K562 (cell line): ENCODE data around the gene CYP24A1.

ENCODE experiments used
- CBX3 ChIP-seq, 2 experiments: IDR thresholded peaks; 1 replicate in 1 of 2; 2 replicates in 1 of 2; pipeline ENCODE4 v1.6.1; 2012; ENCODE audit warnings: inconsistent platforms in 2 of 2, low read length in 2 of 2, borderline replicate concordance in 1 of 2, control low read depth in 1 of 2
- CBX5 ChIP-seq: IDR thresholded peaks from 2 replicates; pipeline ENCODE4 v1.6.1; 2014; ENCODE audit warnings: low read depth, borderline replicate concordance
- EP300 ChIP-seq: IDR thresholded peaks from 2 replicates; pipeline ENCODE4 v1.6.1; 2012; ENCODE audit warnings: low read length, improper control_type of control experiment
- FOXA1 ChIP-seq: fragments of 450-650 bp; IDR thresholded peaks from 2 replicates; pipeline ENCODE4 v1.6.1; 2016; ENCODE audit warnings: mild to moderate bottlenecking, borderline replicate concordance
- KAT2B ChIP-seq: IDR thresholded peaks from one replicate; pipeline ENCODE4 v1.6.1; 2012; ENCODE audit warnings: low read depth, mild to moderate bottlenecking, control low read depth, inconsistent platforms, low read length, moderate library complexity
- KAT8 ChIP-seq: fragments of 450-650 bp; IDR thresholded peaks from 2 replicates; pipeline ENCODE4 v1.6.1; 2016; ENCODE audit warnings: low read depth, mild to moderate bottlenecking
- MTA2 ChIP-seq: fragments of 450-650 bp; IDR thresholded peaks from 2 replicates; pipeline ENCODE4 v1.6.1; 2016; ENCODE audit warnings: low read depth
- POLR2AphosphoS5 ChIP-seq: IDR thresholded peaks from 2 replicates; pipeline ENCODE4 v1.6.1; 2011; ENCODE audit warnings: mild to moderate bottlenecking, low read depth, low read length, moderate library complexity; ENCODE audit not compliant: control insufficient read depth, insufficient read depth
- POLR2G ChIP-seq: fragments of 200-400 bp; formaldehyde crosslinking; IDR thresholded peaks from 2 replicates; pipeline ENCODE4 v1.6.1; 2017; ENCODE audit warnings: low read depth, mild to moderate bottlenecking, antibody characterized with exemption, low read length, moderate library complexity
- RNF2 ChIP-seq: sonication (generic); IDR thresholded peaks from 2 replicates; pipeline ENCODE4 v1.6.1; 2016
- SP1 ChIP-seq: sonication (generic); formaldehyde crosslinking; IDR thresholded peaks from 2 replicates; pipeline ENCODE4 v1.8.1; 2022; ENCODE audit warnings: mild to moderate bottlenecking, missing genetic modification reagents
- ZBTB7A ChIP-seq: IDR thresholded peaks from 2 replicates; pipeline ENCODE4 v1.6.1; 2011; ENCODE audit warnings: low read depth, mild to moderate bottlenecking, low read length, moderate library complexity, borderline replicate concordance; ENCODE audit not compliant: control insufficient read depth
- TF ChIP-seq, protein P1 (sequence below): fragments of 450-650 bp; IDR thresholded peaks from 2 replicates; pipeline ENCODE4 v1.6.1; 2016; ENCODE audit warnings: borderline replicate concordance
- TF ChIP-seq, protein P2 (sequence below): fragments of 250-450 bp; sonication (Bioruptor Pico); IDR thresholded peaks from 2 replicates; pipeline ENCODE4 v1.9.0; 2021; ENCODE audit warnings: mild to moderate bottlenecking, inconsistent platforms

DNA sequence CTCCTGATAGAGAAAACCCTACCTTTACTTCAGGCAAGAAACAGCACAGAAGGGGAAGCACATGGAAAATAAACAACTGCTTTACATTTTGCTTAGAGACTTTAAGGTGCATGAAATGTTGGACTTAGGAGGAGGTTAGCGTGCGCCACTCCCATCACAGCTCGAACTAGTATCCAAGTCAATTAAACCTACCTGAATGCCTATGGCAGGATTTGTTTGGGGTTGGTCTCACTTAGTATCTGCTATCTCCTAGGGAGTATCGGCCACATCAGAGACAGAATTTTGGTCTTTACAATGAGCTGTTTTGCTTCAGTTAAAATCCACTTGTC is 12.0 kb downstream of the CYP24A1 start:
- TF ChIP-seq FOXA1 = no peak
- TF ChIP-seq, protein P1, sequence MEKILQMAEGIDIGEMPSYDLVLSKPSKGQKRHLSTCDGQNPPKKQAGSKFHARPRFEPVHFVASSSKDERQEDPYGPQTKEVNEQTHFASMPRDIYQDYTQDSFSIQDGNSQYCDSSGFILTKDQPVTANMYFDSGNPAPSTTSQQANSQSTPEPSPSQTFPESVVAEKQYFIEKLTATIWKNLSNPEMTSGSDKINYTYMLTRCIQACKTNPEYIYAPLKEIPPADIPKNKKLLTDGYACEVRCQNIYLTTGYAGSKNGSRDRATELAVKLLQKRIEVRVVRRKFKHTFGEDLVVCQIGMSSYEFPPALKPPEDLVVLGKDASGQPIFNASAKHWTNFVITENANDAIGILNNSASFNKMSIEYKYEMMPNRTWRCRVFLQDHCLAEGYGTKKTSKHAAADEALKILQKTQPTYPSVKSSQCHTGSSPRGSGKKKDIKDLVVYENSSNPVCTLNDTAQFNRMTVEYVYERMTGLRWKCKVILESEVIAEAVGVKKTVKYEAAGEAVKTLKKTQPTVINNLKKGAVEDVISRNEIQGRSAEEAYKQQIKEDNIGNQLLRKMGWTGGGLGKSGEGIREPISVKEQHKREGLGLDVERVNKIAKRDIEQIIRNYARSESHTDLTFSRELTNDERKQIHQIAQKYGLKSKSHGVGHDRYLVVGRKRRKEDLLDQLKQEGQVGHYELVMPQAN = no peak
- TF ChIP-seq, protein P2, sequence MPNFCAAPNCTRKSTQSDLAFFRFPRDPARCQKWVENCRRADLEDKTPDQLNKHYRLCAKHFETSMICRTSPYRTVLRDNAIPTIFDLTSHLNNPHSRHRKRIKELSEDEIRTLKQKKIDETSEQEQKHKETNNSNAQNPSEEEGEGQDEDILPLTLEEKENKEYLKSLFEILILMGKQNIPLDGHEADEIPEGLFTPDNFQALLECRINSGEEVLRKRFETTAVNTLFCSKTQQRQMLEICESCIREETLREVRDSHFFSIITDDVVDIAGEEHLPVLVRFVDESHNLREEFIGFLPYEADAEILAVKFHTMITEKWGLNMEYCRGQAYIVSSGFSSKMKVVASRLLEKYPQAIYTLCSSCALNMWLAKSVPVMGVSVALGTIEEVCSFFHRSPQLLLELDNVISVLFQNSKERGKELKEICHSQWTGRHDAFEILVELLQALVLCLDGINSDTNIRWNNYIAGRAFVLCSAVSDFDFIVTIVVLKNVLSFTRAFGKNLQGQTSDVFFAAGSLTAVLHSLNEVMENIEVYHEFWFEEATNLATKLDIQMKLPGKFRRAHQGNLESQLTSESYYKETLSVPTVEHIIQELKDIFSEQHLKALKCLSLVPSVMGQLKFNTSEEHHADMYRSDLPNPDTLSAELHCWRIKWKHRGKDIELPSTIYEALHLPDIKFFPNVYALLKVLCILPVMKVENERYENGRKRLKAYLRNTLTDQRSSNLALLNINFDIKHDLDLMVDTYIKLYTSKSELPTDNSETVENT (CRISPR knock-in tag) = no peak
- TF ChIP-seq POLR2AphosphoS5 = no peak
- TF ChIP-seq MTA2 = no peak
- TF ChIP-seq KAT2B = no peak
- TF ChIP-seq ZBTB7A = no peak
- TF ChIP-seq RNF2 = no peak
- TF ChIP-seq POLR2G = no peak
- TF ChIP-seq KAT8 = no peak
- no peak for TF ChIP-seq SP1 (CRISPR knock-in tag)
- no peak for TF ChIP-seq EP300
- TF ChIP-seq CBX3 (IDR thresholded peaks at IDR 0.05; ENCODE audit: borderline replicate concordance in 1 of 2, low read length in 2 of 2) = no peak
- TF ChIP-seq CBX5 = no peak
